K562 (cell line): ENCODE data around the gene TFAP2A. TPM values are rescaled to one million over a fixed set of nuclear protein-coding genes. Genes with fewer than 3 reads are reported as not detected.

Experiments
- CEBPB ChIP-seq: fragments of 450-650 bp; IDR thresholded peaks from 2 replicates; pipeline ENCODE4 v1.6.1; 2016; ENCODE audit warnings: missing genetic modification characterization, missing compliant biosample characterization
- E2F4 ChIP-seq: sonication (generic); formaldehyde crosslinking; IDR thresholded peaks from 2 replicates; pipeline ENCODE4 v1.8.0; 2022; ENCODE audit warnings: mild to moderate bottlenecking, low read depth, missing genetic modification reagents
- E2F8 ChIP-seq: fragments of 450-650 bp; IDR thresholded peaks from 2 replicates; pipeline ENCODE4 v1.7.1; 2018; ENCODE audit warnings: mild to moderate bottlenecking, low read depth; ENCODE audit not compliant: partially characterized antibody
- FOXJ3 ChIP-seq: sonication (generic); formaldehyde crosslinking; IDR thresholded peaks from 2 replicates; pipeline ENCODE4 v1.4.0; 2020; ENCODE audit warnings: mild to moderate bottlenecking, missing genetic modification reagents
- HDAC3 ChIP-seq: fragments of 450-650 bp; IDR thresholded peaks from 2 replicates; pipeline ENCODE4 v1.6.1; 2018; ENCODE audit warnings: borderline replicate concordance, mild to moderate bottlenecking, moderate library complexity; ENCODE audit not compliant: partially characterized antibody
- MAZ ChIP-seq, 2 experiments: fragments of 450-650 bp in 1 of 2; sonication (generic) in 1 of 2; formaldehyde crosslinking; IDR thresholded peaks in 1 of 2; conservative IDR thresholded peaks in 1 of 2; 2 replicates each; pipeline versions ENCODE4 v1.4.0 to v1.5.0; 2020; ENCODE audit warnings: mild to moderate bottlenecking in 1 of 2, missing genetic modification reagents in 1 of 2
- NFE2L1 ChIP-seq: fragments of 450-650 bp; IDR thresholded peaks from 2 replicates; pipeline ENCODE4 v1.6.1; 2016; ENCODE audit warnings: missing genetic modification characterization, low read depth, mild to moderate bottlenecking, missing compliant biosample characterization, moderate library complexity, borderline replicate concordance
- PBX2 ChIP-seq, 2 experiments: IDR thresholded peaks in 1 of 2; conservative IDR thresholded peaks in 1 of 2; 2 replicates each; pipeline ENCODE4 v1.6.1; 2016; ENCODE audit warnings: low read depth in 2 of 2, mild to moderate bottlenecking in 1 of 2, missing compliant biosample characterization in 1 of 2, missing genetic modification characterization in 1 of 2, moderate library complexity in 1 of 2
- RCOR1 ChIP-seq, 2 experiments: IDR thresholded peaks; 2 replicates each; pipeline ENCODE4 v1.6.1; 2012; ENCODE audit warnings: low read depth in 2 of 2, low read length in 2 of 2, borderline replicate concordance in 1 of 2, improper control_type of control experiment in 1 of 2
- RNF2 ChIP-seq: sonication (generic); IDR thresholded peaks from 2 replicates; pipeline ENCODE4 v1.6.1; 2016
- SIN3B ChIP-seq: fragments of 450-650 bp; IDR thresholded peaks from 2 replicates; pipeline ENCODE4 v1.6.1; 2017; ENCODE audit warnings: low read depth, mild to moderate bottlenecking, moderate library complexity
- SRSF1 ChIP-seq: fragments of 200-400 bp; formaldehyde crosslinking; IDR thresholded peaks from 2 replicates; pipeline ENCODE4 v1.6.1; 2017; ENCODE audit warnings: mild to moderate bottlenecking, low read depth, low read length, moderate library complexity
- TEAD2 ChIP-seq: fragments of 450-650 bp; IDR thresholded peaks from 2 replicates; pipeline ENCODE4 v1.6.1; 2016; ENCODE audit warnings: missing genetic modification characterization, control low read depth, missing compliant biosample characterization
- ZKSCAN8 ChIP-seq: fragments of 200-800 bp; sonication (Bioruptor generic); IDR thresholded peaks from 2 replicates; pipeline ENCODE4 v1.6.1; 2016; ENCODE audit warnings: missing genetic modification characterization, missing compliant biosample characterization
- ZNF174 ChIP-seq: fragments of 250-450 bp; sonication (Bioruptor Pico); IDR thresholded peaks from 2 replicates; pipeline ENCODE4 v1.4.0; 2020; ENCODE audit warnings: mild to moderate bottlenecking
- polyA plus RNA-seq, 8 experiments: library from polyadenylated mRNA; depleted of rRNA in 4 of 8; stranded (reverse) in 5 of 8; unstranded in 3 of 8; fragments of >200 nt; fragmentation: Nextera tagmentation in 2 of 8; fragmentation: Illumina TruSeq in 1 of 8; extraction: Ambion mirVana in 2 of 8; extraction: Trizol in 1 of 8; gene quantifications; 2 replicates each; pipeline versions ENCODE4 v1.2.1 to v1.2.3, GENCODE V29; 2011 to 2014; ENCODE audit warnings: inconsistent platforms in 1 of 8, missing spikeins in 1 of 8
- total RNA-seq, 7 experiments: library from RNA; depleted of rRNA in 6 of 7; stranded (reverse); fragments of >200 nt in 6 of 7; fragmentation: Illumina TruSeq in 2 of 7; extraction: Trizol in 2 of 7; gene quantifications; 2 replicates each; pipeline versions ENCODE4 v1.2.1 to v1.2.3, GENCODE V29; 2011 to 2021; ENCODE audit warnings: low replicate concordance in 1 of 7
- TF ChIP-seq, protein P1 (sequence below): sonication (generic); formaldehyde crosslinking; IDR thresholded peaks from 2 replicates; pipeline ENCODE4 v1.8.1; 2023; ENCODE audit warnings: mild to moderate bottlenecking, missing genetic modification reagents

The TFAP2A gene
- total and polyA plus RNA-seq, 9 of the 15 experiments (the other 6 are each of a cell fraction or from before 2014, with no cell fraction given): 0.14 to 0.53 (median 0.19) TPM; not detected in 1

- TF ChIP-seq E2F4 (CRISPR knock-in tag): no peak
- no peak for TF ChIP-seq NFE2L1 (tag)
- TF ChIP-seq RCOR1 (IDR thresholded peaks at IDR 0.05; ENCODE audit: borderline replicate concordance in 1 of 2, low read depth in 2 of 2, low read length in 2 of 2): peak in 1 of 2 experiments; percentile 38; a peak in 1 of 4 replicates
- no peak for TF ChIP-seq TEAD2
- TF ChIP-seq ZNF174 (CRISPR knock-in tag): no peak
- no peak for TF ChIP-seq SRSF1
- TF ChIP-seq ZKSCAN8 (CRISPR knock-in tag): no peak
- TF ChIP-seq FOXJ3 (CRISPR knock-in tag): no peak
- TF ChIP-seq HDAC3: no peak
- TF ChIP-seq RNF2: 0 out of 2 replicates have a peak, but pooled peaks have one; percentile 17
- no peak for TF ChIP-seq PBX2 (CRISPR knock-in tag; IDR thresholded peaks at IDR 0.05; ENCODE audit: low read depth)
- TF ChIP-seq PBX2 (tag; conservative IDR thresholded peaks at IDR 0.05; ENCODE audit: low read depth): no peak
- TF ChIP-seq SIN3B: no peak
- TF ChIP-seq E2F8: no peak
- TF ChIP-seq, protein P1, sequence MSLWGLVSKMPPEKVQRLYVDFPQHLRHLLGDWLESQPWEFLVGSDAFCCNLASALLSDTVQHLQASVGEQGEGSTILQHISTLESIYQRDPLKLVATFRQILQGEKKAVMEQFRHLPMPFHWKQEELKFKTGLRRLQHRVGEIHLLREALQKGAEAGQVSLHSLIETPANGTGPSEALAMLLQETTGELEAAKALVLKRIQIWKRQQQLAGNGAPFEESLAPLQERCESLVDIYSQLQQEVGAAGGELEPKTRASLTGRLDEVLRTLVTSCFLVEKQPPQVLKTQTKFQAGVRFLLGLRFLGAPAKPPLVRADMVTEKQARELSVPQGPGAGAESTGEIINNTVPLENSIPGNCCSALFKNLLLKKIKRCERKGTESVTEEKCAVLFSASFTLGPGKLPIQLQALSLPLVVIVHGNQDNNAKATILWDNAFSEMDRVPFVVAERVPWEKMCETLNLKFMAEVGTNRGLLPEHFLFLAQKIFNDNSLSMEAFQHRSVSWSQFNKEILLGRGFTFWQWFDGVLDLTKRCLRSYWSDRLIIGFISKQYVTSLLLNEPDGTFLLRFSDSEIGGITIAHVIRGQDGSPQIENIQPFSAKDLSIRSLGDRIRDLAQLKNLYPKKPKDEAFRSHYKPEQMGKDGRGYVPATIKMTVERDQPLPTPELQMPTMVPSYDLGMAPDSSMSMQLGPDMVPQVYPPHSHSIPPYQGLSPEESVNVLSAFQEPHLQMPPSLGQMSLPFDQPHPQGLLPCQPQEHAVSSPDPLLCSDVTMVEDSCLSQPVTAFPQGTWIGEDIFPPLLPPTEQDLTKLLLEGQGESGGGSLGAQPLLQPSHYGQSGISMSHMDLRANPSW (CRISPR knock-in tag): no peak
- TF ChIP-seq MAZ (CRISPR knock-in tag; conservative IDR thresholded peaks at IDR 0.05 in 1 of 2, IDR thresholded peaks at IDR 0.05 in 1 of 2): no peak
- no peak for TF ChIP-seq CEBPB (tag)
Measured at GRCh38 chr6:10463491-10464481, 48.9 kb upstream of the TFAP2A start (continued).
